HepG2 (cell line): Measurements from ENCODE around the gene MYO10. TPM values are rescaled to one million over a fixed set of nuclear protein-coding genes. Genes with fewer than 3 reads are reported as not detected.

Experiments used
- ADNP ChIP-seq: sonication (generic); formaldehyde crosslinking; IDR thresholded peaks from 2 replicates; pipeline ENCODE4 v1.4.0; 2020; ENCODE audit warnings: missing genetic modification reagents
- ELF4 ChIP-seq: sonication (generic); formaldehyde crosslinking; IDR thresholded peaks from 2 replicates; pipeline ENCODE4 v1.5.0; 2020; ENCODE audit warnings: missing genetic modification reagents, mild to moderate bottlenecking, moderate library complexity, borderline replicate concordance
- FOSL2 ChIP-seq: sonication (generic); formaldehyde crosslinking; IDR thresholded peaks from 2 replicates; pipeline ENCODE4 v1.4.0; 2020; ENCODE audit warnings: missing genetic modification reagents
- MXI1 ChIP-seq: IDR thresholded peaks from 3 replicates; pipeline ENCODE4 v1.6.1; 2012; ENCODE audit warnings: low read depth, low read length, inconsistent platforms, borderline replicate concordance
- NR2F2 ChIP-seq: IDR thresholded peaks from 2 replicates; pipeline ENCODE4 v1.6.1; 2012; ENCODE audit warnings: low read depth, inconsistent platforms, borderline replicate concordance
- PLRG1 ChIP-seq: fragments of 450-650 bp; conservative IDR thresholded peaks from 2 replicates; pipeline ENCODE4 v1.6.1; 2016
- POLR2A ChIP-seq, 2 experiments: IDR thresholded peaks; 2 replicates each; pipeline ENCODE4 v1.6.1; 2011; ENCODE audit warnings: low read depth in 2 of 2, low read length in 2 of 2, mild to moderate bottlenecking in 1 of 2, moderate library complexity in 1 of 2; ENCODE audit not compliant: insufficient read depth in 1 of 2
- ZBTB20 ChIP-seq: sonication (generic); formaldehyde crosslinking; IDR thresholded peaks from 2 replicates; pipeline ENCODE4 v1.8.1; 2023; ENCODE audit warnings: missing genetic modification reagents, low read depth, mild to moderate bottlenecking, borderline replicate concordance
- ZNF30 ChIP-seq: sonication (generic); formaldehyde crosslinking; IDR thresholded peaks from 2 replicates; pipeline ENCODE4 v1.5.0; 2020; ENCODE audit warnings: mild to moderate bottlenecking, missing genetic modification reagents
- ZNF564 ChIP-seq: sonication (generic); formaldehyde crosslinking; IDR thresholded peaks from 2 replicates; pipeline ENCODE4 v1.8.1; 2023; ENCODE audit warnings: mild to moderate bottlenecking, missing genetic modification reagents
- ZNF672 ChIP-seq: sonication (generic); formaldehyde crosslinking; IDR thresholded peaks from 2 replicates; pipeline ENCODE4 v1.8.1; 2022; ENCODE audit warnings: missing genetic modification reagents
- ZSCAN12 ChIP-seq: sonication (generic); formaldehyde crosslinking; IDR thresholded peaks from 2 replicates; pipeline ENCODE4 v1.9.0; 2021; ENCODE audit warnings: mild to moderate bottlenecking, missing genetic modification reagents
- ZSCAN21 ChIP-seq: sonication (generic); formaldehyde crosslinking; IDR thresholded peaks from 2 replicates; pipeline ENCODE4 v1.8.0; 2022; ENCODE audit warnings: mild to moderate bottlenecking, missing genetic modification reagents, moderate library complexity, borderline replicate concordance
- polyA plus RNA-seq, 8 experiments: library from polyadenylated mRNA; depleted of rRNA in 3 of 8; stranded (reverse) in 7 of 8; unstranded in 1 of 8; fragments of >200 nt; fragmentation: Illumina TruSeq in 4 of 8; extraction: Trizol in 4 of 8; gene quantifications; 2 replicates each; pipeline versions ENCODE4 v1.2.1 to v1.2.3, GENCODE V29; 2011 to 2016; ENCODE audit warnings: low read depth in 4 of 8, missing spikeins in 1 of 8, mixed read lengths in 1 of 8; ENCODE audit not compliant: insufficient read depth in 1 of 8
- total RNA-seq, 5 experiments: library from RNA; depleted of rRNA; stranded (reverse); fragments of >200 nt; fragmentation: Illumina TruSeq; extraction: Trizol; gene quantifications; 2 replicates each; pipeline ENCODE4 v1.2.3, GENCODE V29; 2016; ENCODE audit warnings: low read depth in 1 of 5
- TF ChIP-seq, protein P1 (sequence below), 2 experiments: sonication (generic) in 1 of 2; formaldehyde crosslinking in 1 of 2; IDR thresholded peaks; 2 replicates each; pipeline versions ENCODE4 v1.4.0 to v1.6.1; 2018 to 2020; ENCODE audit warnings: missing genetic modification reagents in 2 of 2, borderline replicate concordance in 1 of 2, low read depth in 1 of 2, mild to moderate bottlenecking in 1 of 2, missing biosample characterization in 1 of 2
- TF ChIP-seq, protein P2 (sequence below): IDR thresholded peaks from 2 replicates; pipeline ENCODE4 v1.6.1; 2016; ENCODE audit warnings: missing genetic modification reagents, missing compliant biosample characterization
- TF ChIP-seq, protein P3 (sequence below): IDR thresholded peaks from 2 replicates; pipeline ENCODE4 v1.6.1; 2016; ENCODE audit warnings: mild to moderate bottlenecking
- TF ChIP-seq, protein P4 (sequence below): sonication (generic); formaldehyde crosslinking; IDR thresholded peaks from 2 replicates; pipeline ENCODE4 v1.4.0; 2020; ENCODE audit warnings: missing genetic modification reagents, borderline replicate concordance
- TF ChIP-seq, protein P5 (sequence below): sonication (generic); formaldehyde crosslinking; IDR thresholded peaks from 2 replicates; pipeline ENCODE4 v1.4.0; 2020; ENCODE audit warnings: low read depth, missing genetic modification reagents

MYO10 gene
- total and polyA plus RNA-seq, 2 of the 13 experiments (the other 11 are each of a cell fraction or from before 2014, with no cell fraction given), result 4.5 to 14.0 TPM

DNA sequence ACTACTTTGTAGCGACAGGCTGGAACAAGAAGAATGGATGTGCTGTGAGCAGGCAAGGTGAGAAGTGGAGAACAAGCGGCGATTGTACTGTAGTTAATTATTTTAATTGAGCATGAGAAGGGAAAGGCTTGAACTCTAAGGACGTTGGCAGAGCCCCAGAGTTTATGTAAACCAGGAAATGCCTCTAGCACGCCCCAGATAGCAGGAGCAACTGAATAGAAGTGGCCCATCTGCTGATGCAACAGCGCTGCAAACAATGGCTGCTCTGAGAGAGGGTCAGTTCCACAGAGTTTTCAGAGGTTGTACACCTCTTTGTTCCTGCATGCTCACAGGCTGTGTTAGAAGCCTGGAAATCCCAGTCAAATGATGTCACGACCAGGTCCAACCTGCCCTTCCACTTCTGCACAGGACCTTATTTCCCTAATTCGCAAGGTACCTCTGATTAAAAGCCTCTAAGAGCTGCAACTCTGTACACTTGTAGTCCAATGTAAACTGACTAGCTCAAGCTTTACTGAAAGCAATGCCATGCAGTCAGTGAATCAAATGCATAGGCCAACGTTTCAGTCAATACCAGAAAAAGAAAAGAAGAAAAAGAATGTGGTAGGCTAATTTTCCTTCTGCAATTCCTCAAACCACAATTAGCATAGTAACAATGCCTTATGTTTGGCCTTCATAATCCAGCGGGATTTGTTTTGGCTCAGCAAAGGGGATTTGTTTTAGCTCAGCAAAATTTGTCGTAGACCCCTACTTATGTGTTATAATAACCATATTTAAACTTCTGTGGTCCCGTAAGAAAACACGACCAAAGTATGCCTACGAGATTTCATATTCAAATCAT is 199.7 kb downstream of the MYO10 start (continued):
- TF ChIP-seq, protein P1, sequence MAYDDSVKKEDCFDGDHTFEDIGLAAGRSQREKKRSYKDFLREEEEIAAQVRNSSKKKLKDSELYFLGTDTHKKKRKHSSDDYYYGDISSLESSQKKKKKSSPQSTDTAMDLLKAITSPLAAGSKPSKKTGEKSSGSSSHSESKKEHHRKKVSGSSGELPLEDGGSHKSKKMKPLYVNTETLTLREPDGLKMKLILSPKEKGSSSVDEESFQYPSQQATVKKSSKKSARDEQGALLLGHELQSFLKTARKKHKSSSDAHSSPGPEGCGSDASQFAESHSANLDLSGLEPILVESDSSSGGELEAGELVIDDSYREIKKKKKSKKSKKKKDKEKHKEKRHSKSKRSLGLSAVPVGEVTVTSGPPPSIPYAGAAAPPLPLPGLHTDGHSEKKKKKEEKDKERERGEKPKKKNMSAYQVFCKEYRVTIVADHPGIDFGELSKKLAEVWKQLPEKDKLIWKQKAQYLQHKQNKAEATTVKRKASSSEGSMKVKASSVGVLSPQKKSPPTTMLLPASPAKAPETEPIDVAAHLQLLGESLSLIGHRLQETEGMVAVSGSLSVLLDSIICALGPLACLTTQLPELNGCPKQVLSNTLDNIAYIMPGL (CRISPR knock-in tag; IDR thresholded peaks at IDR 0.05; ENCODE audit: borderline replicate concordance in 1 of 2, low read depth in 1 of 2), result peak in 1 of 2 experiments; percentile 30; a peak in 2 of 4 replicates
- TF ChIP-seq ZBTB20 (CRISPR knock-in tag), result peak; percentile 66; the same call in 1 of the 2 replicates
- TF ChIP-seq, protein P2, sequence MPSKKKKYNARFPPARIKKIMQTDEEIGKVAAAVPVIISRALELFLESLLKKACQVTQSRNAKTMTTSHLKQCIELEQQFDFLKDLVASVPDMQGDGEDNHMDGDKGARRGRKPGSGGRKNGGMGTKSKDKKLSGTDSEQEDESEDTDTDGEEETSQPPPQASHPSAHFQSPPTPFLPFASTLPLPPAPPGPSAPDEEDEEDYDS (CRISPR knock-in tag), result peak; percentile 83
- peak; percentile 49; the same call in 1 of the 2 replicates for TF ChIP-seq ELF4 (CRISPR knock-in tag)
- TF ChIP-seq ZNF30 (CRISPR knock-in tag), result peak; percentile 14; the same call in 1 of the 2 replicates
- TF ChIP-seq, protein P3, sequence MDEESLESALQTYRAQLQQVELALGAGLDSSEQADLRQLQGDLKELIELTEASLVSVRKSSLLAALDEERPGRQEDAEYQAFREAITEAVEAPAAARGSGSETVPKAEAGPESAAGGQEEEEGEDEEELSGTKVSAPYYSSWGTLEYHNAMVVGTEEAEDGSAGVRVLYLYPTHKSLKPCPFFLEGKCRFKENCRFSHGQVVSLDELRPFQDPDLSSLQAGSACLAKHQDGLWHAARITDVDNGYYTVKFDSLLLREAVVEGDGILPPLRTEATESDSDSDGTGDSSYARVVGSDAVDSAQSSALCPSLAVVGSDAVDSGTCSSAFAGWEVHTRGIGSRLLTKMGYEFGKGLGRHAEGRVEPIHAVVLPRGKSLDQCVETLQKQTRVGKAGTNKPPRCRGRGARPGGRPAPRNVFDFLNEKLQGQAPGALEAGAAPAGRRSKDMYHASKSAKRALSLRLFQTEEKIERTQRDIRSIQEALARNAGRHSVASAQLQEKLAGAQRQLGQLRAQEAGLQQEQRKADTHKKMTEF (CRISPR knock-in tag), result 0 out of 2 replicates have a peak, but pooled peaks have one; percentile 38
- 0 out of 2 replicates have a peak, but pooled peaks have one; percentile 22 for TF ChIP-seq NR2F2
- TF ChIP-seq ZSCAN12 (CRISPR knock-in tag), result no peak
- peak; percentile 43; the same call in 1 of the 2 replicates for TF ChIP-seq ZSCAN21 (CRISPR knock-in tag)
- peak; percentile 62; the same call in 1 of the 3 replicates for TF ChIP-seq MXI1
- TF ChIP-seq, protein P4, sequence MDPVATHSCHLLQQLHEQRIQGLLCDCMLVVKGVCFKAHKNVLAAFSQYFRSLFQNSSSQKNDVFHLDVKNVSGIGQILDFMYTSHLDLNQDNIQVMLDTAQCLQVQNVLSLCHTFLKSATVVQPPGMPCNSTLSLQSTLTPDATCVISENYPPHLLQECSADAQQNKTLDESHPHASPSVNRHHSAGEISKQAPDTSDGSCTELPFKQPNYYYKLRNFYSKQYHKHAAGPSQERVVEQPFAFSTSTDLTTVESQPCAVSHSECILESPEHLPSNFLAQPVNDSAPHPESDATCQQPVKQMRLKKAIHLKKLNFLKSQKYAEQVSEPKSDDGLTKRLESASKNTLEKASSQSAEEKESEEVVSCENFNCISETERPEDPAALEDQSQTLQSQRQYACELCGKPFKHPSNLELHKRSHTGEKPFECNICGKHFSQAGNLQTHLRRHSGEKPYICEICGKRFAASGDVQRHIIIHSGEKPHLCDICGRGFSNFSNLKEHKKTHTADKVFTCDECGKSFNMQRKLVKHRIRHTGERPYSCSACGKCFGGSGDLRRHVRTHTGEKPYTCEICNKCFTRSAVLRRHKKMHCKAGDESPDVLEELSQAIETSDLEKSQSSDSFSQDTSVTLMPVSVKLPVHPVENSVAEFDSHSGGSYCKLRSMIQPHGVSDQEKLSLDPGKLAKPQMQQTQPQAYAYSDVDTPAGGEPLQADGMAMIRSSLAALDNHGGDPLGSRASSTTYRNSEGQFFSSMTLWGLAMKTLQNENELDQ (CRISPR knock-in tag), result peak; percentile 80; the same call in 1 of the 2 replicates
- peak; percentile 78 to 92 for TF ChIP-seq POLR2A (IDR thresholded peaks at IDR 0.05; ENCODE audit: insufficient read depth in 1 of 2, low read depth in 2 of 2, low read length in 2 of 2)
- TF ChIP-seq, protein P5, sequence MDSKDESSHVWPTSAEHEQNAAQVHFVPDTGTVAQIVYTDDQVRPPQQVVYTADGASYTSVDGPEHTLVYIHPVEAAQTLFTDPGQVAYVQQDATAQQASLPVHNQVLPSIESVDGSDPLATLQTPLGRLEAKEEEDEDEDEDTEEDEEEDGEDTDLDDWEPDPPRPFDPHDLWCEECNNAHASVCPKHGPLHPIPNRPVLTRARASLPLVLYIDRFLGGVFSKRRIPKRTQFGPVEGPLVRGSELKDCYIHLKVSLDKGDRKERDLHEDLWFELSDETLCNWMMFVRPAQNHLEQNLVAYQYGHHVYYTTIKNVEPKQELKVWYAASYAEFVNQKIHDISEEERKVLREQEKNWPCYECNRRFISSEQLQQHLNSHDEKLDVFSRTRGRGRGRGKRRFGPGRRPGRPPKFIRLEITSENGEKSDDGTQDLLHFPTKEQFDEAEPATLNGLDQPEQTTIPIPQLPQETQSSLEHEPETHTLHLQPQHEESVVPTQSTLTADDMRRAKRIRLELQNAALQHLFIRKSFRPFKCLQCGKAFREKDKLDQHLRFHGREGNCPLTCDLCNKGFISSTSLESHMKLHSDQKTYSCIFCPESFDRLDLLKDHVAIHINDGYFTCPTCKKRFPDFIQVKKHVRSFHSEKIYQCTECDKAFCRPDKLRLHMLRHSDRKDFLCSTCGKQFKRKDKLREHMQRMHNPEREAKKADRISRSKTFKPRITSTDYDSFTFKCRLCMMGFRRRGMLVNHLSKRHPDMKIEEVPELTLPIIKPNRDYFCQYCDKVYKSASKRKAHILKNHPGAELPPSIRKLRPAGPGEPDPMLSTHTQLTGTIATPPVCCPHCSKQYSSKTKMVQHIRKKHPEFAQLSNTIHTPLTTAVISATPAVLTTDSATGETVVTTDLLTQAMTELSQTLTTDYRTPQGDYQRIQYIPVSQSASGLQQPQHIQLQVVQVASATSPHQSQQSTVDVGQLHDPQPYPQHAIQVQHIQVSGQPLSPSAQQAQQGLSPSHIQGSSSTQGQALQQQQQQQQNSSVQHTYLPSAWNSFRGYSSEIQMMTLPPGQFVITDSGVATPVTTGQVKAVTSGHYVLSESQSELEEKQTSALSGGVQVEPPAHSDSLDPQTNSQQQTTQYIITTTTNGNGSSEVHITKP (CRISPR knock-in tag), result peak; percentile 71; the same call in 1 of the 2 replicates
- no peak for TF ChIP-seq ZNF672
- no peak for TF ChIP-seq PLRG1
- 0 out of 2 replicates have a peak, but pooled peaks have one; percentile 46 for TF ChIP-seq ZNF564 (CRISPR knock-in tag)
- TF ChIP-seq ADNP, result no peak
- peak; percentile 76 for TF ChIP-seq FOSL2 (CRISPR knock-in tag)
